ENCODE data around the gene USP7.
A peak's percentile ranks its signal among the peaks of the same experiment; 100 is the strongest.
"Not testable (repeated sequence)": the region's sequence is repeated elsewhere in the genome, so short reads cannot be mapped to it uniquely, and the experiment has no call there.

The USP7 gene

GRCh38 chr16:8975039-8975438 is 11.3 kb upstream of the USP7 start:
- no peak for FAIRE-seq

GRCh38 chr16:8972843-8973586 is 9.3 kb upstream of the USP7 start:
- DNase-seq (ENCODE audit: insufficient read length, low spot score) (no peak), FAIRE-seq (no peak)

More at GRCh38 chr16:8975039-8975438, 11.3 kb upstream of the USP7 start:
- DNase-seq (ENCODE audit: insufficient read length, low spot score), result no peak

- DNase-seq (ENCODE audit: insufficient read length, low spot score) (no peak), FAIRE-seq (no peak)
These were observed 7.7 kb upstream of the USP7 start for GRCh38 chr16:8971416-8971815.

- not testable (repeated sequence) for DNase-seq (ENCODE audit: insufficient read length, low spot score); FAIRE-seq
These were observed 5.6 kb upstream of the USP7 start for GRCh38 chr16:8969202-8969897.

GRCh38 chr16:8968054-8968453 is 4.3 kb upstream of the USP7 start:
- not testable (repeated sequence) for DNase-seq (ENCODE audit: insufficient read length, low spot score); FAIRE-seq

GRCh38 chr16:8967132-8967821 is 3.6 kb upstream of the USP7 start:
- DNase-seq (ENCODE audit: insufficient read length, low spot score), result no peak

GRCh38 chr16:8966817-8967131 is 3.1 kb upstream of the USP7 start:
- FAIRE-seq, result no peak
- no peak for DNase-seq (ENCODE audit: insufficient read length, low spot score)

More at GRCh38 chr16:8967132-8967821, 3.6 kb upstream of the USP7 start:
- FAIRE-seq, result no peak

GRCh38 chr16:8964462-8964861 is 756 bp upstream of the USP7 start:
- FAIRE-seq (no peak), DNase-seq (ENCODE audit: insufficient read length, low spot score) (no peak)

- FAIRE-seq (no peak), DNase-seq (ENCODE audit: insufficient read length, low spot score) (no peak)
These were observed 491 bp downstream of the USP7 start for GRCh38 chr16:8963010-8963820.

- FAIRE-seq (peak; percentile 23), DNase-seq (ENCODE audit: insufficient read length, low spot score) (peak; percentile 65)
These were observed 1.2 kb downstream of the USP7 start for GRCh38 chr16:8962393-8963009.

- FAIRE-seq (no peak), DNase-seq (ENCODE audit: insufficient read length, low spot score) (no peak)
These were observed 1.8 kb downstream of the USP7 start for GRCh38 chr16:8961811-8962390.

GRCh38 chr16:8960788-8961109 is 3.0 kb downstream of the USP7 start:
- FAIRE-seq (no peak), DNase-seq (ENCODE audit: insufficient read length, low spot score) (no peak)

GRCh38 chr16:8959921-8960787 is 3.6 kb downstream of the USP7 start:
- FAIRE-seq, result peak; percentile 37

GRCh38 chr16:8958344-8959167 is 5.2 kb downstream of the USP7 start:
- no peak for FAIRE-seq
- DNase-seq (ENCODE audit: insufficient read length, low spot score), result peak; percentile 27

More at GRCh38 chr16:8959921-8960787, 3.6 kb downstream of the USP7 start:
- peak; percentile 38 for DNase-seq (ENCODE audit: insufficient read length, low spot score)

- no peak for FAIRE-seq
- no peak for DNase-seq (ENCODE audit: insufficient read length, low spot score)
These were observed 6.1 kb downstream of the USP7 start for GRCh38 chr16:8957509-8958157.

- FAIRE-seq, result no peak
- DNase-seq (ENCODE audit: insufficient read length, low spot score), result no peak
These were observed 6.7 kb downstream of the USP7 start for GRCh38 chr16:8957063-8957397.

- DNase-seq (ENCODE audit: insufficient read length, low spot score), result no peak
- FAIRE-seq, result no peak
These were observed 7.2 kb downstream of the USP7 start for GRCh38 chr16:8956265-8957062.

Measured in GM19239 (cell line).